Globus pallidus (tissue), 1 donor: ENCODE data around the gene ACTR10.

Experiments
- DNase-seq: peaks from one replicate; pipeline ENCODE4 v3.0.0-alpha.2; 2015; ENCODE audit warnings: low spot score

ACTR10 gene

DNA sequence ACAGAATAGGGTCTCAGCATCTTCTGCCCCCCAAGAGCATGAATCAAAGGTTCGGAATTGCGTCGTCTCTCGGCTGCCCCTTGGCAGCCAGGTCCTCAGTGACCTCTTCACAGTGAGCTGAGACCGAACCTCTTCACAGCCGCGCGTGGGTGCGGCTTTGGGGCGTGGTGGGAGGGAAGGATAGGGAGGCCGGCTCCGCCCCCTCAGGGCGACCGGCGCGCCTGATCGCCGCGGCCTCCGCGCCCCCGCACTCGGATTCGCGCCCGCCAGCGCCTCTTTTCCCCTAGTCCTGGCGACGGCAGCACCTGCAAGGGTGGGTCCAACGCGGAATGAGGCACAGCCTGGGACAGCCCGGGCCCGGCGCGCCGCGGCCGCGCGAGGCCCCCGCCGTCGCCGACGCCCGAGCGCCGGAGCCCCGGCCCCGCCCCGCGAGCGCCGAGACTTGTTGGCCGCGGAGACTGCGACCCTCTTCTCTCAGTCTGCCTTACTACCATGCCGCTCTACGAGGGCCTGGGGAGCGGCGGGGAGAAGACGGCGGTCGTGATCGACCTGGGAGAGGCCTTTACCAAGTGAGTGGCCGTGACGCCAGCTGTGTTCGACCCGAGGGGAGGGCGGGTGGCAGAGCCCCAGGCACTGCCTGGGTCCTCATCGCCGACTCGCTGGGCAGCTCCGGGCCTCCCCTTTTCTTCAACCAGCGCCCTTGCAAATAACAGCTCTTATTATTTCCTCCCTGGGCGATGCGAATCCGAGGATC, at the start of gene ACTR10:
TSS of gene ACTR10 (plus strand) at position 424 of the 754 bp plus-strand sequence. CDS start at position 493, 69 bp downstream.
- DNase-seq: peak; percentile 79

DNA sequence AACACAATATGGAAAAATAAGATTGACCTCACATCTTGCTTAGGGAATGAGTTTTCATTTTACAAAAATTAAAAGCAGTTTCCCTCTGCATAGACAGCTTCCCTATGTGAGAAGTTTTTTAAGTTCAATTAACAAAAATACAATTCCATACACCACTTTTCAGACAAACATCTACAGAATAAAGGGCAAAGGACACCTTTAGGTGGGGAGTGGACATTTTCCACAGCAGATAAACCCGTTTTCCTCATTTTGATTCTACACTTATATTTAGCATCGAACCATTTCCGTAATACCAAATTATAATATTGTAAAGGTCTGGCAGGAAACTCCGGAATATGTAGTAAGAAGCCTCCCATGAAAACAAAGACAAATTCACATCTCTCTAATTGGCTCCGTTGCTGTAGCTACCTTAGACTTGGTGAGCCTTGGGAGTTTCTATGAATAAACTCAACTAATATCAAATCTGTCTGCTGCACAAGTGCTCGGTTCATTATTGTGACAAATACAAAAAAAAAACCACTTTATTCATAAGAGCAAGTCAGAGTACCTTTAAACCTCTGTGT, 49.6 kb upstream of the ACTR10 start:
- DNase-seq: no peak

DNA sequence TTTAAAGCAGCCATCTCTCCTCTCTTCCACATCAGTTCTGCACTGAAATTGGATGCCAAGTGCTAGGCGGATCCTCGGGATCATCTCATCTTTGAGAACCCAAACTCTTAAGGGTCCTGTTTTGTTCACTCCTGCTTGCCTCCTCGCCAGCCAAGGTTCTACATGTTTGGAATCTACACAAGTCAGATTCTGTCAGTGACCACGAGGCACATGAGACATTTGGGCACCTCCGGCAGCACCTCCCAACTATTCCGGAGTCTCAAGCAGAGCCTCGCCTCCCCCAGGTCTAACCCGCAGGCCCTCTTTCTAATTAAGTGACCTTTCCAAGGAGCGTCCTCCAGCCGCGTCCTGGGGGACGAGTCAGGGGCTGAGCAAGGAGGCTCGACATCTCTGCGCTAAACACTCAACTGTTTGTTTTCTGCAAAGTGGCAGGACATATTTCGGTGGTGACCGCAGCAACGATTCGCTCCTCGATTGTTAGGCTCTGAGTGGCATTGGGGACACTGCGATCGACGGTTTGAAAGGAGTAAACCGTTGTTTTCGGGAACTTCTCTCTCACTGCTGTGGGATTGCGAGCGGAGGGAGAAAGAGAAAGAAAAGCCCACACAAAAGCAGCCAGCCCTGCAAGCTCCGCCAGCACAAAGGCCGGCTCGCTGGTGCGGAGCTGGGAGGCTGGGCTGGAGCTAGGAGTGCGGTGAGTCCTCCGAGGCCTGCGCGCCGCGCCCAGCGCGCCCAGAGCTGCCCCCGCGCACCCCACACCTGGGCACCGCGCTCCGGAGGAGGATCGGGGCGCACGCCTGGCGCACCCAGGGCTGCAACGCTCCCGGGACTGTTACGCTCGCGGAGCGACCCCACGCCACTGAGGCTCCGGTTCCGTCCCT, 48.6 kb upstream of the ACTR10 start:
- DNase-seq: peak; percentile 21

DNA sequence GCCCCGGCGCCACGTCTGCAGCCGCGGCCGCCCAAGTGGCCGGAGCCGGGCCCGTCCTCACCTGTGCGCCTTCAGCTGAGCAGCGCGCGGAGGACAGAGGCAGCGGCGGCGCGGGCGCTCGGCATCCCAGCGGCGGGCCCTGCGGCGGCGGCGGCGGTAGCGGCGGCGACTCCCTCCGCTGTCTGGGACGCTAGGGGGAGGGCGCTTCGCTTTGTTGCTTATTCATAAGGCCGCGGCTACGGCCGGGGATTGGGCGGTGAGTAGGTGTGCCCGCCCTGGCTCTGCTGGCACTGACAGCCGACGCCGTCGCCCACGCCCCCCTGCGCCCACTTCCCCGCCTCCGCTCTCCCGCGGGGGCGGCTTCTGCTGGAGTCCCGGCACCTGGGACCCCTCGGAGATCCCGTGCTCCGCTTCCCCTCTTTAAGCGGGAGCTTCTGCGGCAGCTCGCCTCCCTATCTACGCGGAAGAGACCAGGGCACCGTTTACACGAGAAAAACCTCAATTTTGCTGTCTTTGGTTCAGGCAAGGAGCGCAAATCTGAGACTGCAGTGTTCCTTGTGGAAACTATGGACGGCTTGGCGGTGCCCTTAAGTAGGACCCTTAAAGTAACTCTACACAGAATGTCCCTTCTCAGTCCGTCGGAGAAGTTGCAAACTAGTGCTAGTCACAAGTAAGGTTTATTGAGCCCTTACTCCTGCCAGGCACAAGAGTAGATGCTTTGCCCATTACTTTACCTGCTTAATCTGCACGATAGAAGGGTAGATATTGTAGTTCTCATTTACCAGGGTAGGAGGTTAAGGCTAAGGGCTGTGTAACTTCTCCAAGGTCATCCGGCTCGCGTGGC, 47.7 kb upstream of the ACTR10 start, which contains the start of gene ARMH4:
TSS of gene ARMH4 (minus strand) at position 200 of the 844 bp plus-strand sequence. CDS start 12,855 bp downstream, outside the sequence.
- DNase-seq: peak; percentile 83

DNA sequence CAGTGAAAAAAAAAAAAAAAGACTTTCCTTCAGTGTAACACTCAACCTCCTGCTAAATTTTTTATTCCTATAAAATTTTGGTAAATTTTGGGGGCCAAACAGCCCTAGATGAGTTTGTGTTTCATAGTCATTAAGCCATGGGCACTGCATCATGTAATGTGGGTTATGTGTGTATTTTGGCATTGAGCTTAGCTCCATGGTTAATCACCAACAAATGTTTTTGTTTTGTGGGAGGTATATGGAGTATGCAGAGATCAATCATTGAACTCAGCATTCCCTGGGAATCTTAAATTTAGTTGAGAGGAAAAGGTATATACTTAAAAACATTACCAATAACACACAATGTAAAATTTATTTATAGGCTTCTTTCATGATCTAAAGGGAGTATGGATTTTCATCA, 39.4 kb upstream of the ACTR10 start:
- DNase-seq: no peak

DNA sequence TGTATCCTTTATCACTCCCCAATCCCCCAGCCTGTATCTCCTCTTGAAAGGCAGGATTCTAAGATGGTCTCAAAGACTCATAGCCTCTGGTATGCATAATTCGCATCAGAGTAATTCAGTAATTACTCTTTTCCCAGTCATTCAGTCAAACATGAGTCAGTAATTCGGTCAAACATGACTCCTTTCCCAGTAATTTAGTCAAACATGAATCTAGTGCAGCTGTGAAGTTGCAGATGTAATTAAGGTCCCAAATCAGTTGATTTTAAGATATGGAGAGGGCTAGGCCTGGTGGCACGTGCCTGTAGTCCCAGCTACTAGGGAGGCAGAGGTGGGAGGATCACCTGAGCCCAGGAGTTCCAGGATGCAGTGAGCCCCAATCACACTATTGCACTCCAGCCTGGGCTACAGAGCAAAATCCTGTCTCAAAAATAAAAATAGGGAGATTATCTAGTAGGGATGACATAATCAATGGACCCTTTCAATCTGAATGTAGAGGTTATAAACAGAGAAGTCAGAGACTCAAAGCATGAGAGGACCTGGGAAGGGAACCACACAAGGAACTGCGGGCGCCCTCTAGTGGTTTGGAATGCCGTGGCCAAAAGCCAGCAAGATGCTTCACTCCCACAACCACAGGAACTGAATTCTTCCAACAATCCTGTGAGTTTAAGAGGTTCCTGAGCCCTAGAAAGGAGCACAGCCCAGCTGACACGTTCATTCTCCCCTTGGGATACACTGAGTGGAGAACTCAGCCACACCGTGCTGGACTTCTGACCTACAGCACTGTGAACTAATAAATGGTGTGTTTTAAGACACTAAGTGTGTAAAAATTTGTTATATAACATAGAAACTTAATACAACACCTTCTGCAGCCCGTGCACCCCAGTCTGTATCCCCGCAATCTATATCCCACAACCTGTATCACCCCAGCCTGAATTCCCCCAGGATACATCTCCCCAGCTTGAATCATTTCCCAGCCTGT, 33.7 kb upstream of the ACTR10 start:
- DNase-seq: peak; percentile 74

DNA sequence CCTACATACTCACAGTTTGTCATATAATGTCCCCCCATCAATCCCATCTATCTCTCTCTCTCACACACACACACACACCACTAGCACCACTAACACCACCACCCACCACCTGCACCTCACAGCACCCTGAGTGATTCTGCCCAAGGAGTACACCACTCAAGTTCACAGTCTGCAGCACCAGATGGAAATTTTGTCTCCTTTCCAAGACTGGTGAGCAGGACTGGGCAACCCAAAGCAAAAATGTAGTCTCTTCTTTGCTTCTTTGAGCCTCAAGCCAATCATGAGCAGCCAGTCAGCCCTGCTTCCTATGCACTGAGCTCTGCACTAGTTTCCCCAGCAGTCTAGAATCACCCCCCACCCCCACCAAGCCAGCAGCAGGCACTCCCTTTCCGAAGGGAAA, 32.9 kb upstream of the ACTR10 start:
- DNase-seq: no peak

DNA sequence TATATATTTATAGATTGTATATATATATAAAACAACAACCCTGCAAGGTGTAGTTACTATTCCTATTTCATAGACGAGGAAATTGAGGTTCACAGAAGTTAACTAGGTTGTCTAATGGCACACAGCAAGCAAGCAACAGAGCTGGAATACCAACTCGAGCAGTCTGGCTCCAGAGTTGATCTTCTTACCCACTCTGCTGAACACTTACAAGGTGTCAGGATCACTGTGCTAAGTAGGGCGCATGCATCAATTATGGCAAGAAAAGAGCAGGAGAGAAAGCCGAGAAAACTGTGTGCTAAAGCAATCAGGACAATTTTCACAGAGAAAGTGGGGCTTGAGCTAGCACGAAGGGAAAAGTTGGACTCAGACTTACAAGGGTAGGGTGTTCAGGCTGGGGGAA, 32.1 kb upstream of the ACTR10 start:
- no peak for DNase-seq

DNA sequence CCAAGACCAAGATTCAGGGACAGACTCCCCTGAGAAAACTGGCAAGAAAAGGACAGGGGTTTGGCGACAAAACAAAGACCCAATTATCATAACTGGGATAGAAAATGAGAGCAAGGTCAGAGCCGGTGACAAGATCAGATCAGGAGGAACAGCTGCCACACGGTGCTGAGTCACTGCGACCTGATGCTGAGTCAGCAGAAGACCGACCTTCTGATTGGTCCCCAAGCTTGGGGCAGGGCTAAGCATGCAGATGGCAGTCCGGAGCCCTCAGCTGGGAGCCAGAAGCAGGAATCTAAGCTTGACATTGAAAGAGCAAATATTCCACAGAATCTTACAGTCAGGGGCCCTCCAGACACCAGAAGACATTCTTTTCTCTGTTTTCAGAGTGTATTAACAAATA, 28.9 kb upstream of the ACTR10 start:
- peak; percentile 15 for DNase-seq

DNA sequence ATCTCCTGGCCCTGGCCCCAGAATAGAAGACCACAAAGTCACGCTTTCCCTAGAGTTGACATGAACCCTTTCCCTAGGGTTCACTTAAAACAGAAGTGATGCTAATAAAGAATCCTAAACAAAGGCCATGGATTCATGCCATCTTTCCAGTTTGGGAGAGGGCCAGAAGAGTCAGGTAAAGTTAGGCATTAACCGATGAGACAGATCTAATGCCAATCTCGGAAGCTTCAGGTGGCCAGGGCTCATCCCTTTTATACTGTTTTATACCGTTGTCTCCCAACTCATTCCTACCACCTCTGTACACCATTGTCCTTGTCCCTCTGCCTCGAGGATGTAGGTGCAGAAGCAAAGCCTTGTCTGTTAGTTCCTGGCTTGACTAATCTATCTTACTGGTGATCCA, 22.8 kb upstream of the ACTR10 start:
- no peak for DNase-seq

DNA sequence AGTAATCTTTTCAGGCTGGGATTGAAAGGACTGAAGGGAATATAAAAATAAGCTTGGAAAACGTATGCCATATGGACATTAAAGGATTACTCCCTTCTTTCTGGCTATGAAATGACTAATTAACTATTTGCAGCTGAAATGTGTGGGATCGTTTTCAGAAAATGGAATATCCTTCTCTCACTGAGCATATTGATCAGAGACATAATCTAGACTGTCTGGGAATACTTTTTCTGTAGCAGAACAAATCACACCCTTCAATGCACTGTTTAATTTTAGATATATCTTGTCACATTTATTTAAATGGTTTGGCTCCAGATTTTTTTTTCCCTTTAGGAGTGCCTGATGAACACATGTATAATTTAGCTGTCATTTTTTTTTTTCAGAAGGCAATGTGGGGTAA, 10.8 kb upstream of the ACTR10 start:
- no peak for DNase-seq

DNA sequence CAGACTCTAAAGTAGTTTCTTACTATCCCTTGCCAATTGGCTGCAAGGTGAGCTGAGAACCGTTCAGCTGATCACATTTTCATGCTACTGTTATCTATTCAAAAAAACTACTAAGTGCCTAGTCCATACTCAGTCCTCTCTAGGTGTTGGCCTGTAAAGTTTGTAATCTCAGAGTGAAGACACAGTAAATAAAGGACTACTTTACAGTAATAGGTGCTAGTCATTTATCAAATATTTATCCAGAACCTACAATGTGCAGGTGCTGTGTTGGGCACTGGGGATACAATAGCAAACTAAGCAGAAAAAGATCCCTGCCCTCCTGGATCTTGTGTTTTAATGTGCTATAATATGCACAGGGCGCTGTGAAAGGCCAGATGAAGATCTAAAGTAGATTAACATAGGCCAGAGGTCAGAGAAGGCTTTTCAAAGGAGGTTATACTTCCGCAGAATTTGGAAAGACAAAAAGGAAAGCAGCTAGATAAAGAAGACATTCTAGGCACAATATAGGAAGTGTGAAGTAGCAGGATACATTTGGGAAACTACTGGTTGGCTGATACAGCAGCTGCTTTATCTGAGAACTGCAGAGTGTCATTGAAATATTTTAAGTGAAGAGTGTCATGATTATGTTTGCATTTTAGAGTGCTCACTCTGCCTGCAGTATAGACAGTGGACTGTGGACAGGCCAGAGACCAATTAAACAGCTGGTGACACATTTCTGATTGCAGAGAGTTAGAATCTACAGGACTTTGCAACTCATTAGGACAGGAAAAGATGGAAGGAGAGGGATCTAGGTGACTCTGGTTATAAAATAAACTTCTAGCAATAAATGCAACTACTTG, 8.0 kb upstream of the ACTR10 start:
- no peak for DNase-seq

DNA sequence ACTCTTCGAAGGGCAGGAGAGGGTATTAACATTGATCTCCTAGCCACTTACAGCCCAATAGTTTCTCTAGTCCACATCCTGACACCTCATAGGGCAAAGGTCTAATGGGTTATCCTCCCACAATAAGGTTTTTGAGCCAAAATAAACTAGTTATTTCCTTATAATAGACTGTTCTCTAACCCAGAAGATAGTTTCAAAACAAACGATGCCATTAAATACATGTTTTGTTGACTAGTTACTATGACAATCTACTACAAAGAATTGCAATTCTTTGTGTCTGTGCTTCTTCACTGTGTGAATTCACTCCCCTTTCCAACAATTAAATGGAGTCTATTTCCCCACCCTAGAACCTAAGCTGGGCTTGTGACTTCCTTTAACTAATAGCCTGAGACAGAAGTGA, 6.4 kb upstream of the ACTR10 start:
- no peak for DNase-seq

DNA sequence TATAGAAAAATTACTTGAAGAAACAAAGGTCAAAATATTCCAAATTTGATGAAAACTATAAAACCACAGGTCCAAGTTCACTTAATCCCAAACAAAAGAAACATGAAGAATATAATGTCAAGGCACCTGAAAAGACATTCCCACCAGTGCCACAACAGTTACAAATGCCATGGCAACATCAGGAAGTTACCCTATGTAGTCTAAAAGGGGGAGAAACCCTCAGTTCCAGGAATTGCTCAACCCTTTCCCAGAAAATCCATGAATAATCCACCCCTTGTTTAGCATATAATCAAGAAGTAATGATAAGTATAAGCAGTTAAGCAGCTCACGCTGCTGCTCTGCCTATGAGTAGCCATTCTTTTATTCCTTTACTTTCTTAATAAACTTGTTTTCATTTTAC, 3.8 kb upstream of the ACTR10 start:
- DNase-seq: no peak

DNA sequence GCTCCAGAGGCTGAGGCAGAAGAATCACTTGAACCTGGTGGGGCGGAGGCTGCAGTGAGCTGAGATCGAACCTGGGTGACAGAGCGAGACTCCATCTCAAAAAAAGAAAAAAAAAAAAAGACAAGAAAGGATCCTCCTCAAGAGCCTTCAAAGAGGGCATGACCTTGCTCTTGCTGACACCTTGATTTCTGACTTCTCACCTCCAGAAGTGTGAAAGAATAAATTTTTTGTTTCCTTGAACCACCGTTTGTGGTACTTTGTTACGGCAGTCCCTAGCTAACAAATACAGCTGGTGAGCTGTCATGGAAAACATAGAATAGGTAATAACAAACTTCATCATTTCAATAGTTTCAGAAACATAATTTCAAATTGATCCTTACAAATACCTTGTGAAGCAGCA, 1.9 kb upstream of the ACTR10 start:
- DNase-seq: no peak

DNA sequence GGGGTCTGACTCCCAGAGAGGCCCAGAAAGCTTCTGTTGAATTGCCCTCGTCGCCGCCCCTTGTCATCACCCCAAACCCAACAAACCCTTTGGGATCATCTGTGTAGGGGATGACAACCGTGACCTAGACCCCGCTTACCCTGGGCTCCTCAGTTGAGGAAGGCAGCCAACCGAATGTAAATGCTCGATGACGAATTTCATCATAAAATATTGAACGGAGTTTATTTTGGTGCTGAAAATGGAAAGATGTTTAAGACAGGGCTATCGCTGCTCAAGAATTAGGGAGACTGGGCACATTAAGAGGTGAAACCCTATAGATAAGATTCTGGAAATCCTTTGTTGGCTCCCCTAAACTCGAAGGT, 512 bp downstream of the ACTR10 start:
- DNase-seq: no peak

DNA sequence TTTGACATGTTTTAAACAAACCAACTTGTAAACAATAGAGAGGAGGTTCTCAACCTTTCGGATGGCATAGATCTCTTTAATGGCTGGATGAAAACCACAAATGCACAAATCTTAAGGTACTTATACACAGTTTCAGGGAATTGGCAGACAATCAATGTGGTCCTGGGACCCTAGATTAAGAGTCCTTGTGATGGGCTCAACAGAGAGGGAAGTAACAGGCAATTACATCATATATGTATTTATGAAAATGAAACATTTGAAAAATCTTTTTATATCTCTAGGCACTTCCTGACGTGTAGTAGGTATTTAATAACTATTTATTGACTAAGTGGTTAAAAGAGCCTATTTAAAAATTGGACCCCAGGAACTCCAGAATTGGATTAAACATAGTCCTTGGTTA, 897 bp downstream of the ACTR10 start:
- no peak for DNase-seq

DNA sequence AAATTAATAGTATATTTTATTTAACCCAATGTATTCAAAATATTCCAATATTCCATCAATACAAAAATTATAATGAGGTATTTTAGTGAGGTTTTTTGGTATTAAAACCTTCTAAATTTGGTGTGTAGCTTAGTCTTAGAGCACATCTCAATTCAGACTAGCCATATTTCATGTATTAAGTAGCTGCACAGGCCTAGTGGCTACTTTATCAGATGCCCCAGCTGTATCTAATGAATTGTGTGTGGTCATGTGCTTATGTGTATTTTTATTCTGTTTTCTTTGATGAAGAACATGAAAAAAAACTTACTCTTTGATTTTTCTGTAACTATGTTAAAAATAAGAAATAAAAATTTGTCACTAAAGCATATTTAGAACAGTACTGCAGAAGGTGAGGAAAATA, 13.2 kb downstream of the ACTR10 start:
- no peak for DNase-seq

DNA sequence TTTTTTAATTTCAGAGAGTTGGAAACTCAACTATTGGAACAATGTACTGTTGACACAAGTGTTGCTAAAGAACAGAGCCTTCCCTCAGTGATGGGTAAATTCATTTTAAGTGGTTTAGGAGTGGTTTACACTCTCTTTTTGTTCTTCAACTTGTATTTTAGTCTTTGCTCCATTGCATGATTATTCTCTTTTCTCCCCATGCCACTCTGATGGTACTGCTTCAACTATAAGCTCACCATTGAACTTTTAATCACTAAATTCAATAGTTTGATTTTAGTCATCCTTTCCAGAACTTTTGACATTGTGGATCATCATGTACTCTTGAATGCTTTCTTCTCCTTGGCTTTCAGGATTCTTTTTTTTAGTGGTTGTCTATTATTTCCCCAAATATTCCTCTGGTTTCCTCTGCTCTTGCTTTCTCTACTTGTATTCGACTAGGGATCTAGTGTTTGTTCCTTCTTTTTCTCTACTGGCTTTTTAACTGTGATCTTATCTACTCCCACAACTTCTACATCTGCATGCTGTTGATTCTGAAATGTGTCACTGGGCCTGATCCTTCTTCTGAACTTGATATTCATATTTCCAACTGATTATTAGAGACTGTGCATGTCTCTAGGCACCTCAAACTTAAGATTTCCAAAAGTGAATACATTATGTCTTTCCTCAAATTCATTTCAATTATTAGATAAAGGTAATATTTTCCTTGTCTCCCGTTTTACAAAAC, 15.4 kb downstream of the ACTR10 start:
- DNase-seq: no peak
